ENCODE measurements around the gene ARSG.

DNA sequence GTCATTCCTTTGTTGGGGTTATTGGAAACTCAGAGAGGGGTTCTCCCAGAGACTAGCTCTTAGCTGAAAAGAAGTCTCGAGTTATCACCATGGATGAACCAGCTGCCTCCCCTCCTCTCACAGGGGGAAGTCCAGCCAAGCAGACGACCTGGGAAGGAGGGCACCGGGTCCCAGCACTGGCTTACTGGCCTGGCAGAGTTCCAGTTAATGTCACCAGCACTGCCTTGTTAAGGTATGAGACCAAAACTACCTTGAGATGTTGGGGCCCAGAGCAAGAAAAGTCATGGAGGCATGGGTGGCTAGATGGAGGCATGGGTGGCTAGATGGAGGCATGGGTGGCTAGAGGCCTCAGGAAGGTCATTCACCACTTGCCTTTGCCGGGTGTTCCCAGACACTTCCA lies 93.6 kb downstream of the ARSG start:
- TF ChIP-seq, protein P1, sequence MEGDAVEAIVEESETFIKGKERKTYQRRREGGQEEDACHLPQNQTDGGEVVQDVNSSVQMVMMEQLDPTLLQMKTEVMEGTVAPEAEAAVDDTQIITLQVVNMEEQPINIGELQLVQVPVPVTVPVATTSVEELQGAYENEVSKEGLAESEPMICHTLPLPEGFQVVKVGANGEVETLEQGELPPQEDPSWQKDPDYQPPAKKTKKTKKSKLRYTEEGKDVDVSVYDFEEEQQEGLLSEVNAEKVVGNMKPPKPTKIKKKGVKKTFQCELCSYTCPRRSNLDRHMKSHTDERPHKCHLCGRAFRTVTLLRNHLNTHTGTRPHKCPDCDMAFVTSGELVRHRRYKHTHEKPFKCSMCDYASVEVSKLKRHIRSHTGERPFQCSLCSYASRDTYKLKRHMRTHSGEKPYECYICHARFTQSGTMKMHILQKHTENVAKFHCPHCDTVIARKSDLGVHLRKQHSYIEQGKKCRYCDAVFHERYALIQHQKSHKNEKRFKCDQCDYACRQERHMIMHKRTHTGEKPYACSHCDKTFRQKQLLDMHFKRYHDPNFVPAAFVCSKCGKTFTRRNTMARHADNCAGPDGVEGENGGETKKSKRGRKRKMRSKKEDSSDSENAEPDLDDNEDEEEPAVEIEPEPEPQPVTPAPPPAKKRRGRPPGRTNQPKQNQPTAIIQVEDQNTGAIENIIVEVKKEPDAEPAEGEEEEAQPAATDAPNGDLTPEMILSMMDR (IDR thresholded peaks at IDR 0.05; ENCODE audit: low read depth, low read length): no peak
- TF ChIP-seq POLR2A (IDR thresholded peaks at IDR 0.05; ENCODE audit: extremely low read depth, insufficient read length) (no peak), MYC (IDR thresholded peaks at IDR 0.05; ENCODE audit: low read depth, low read length) (no peak)
